Stromal cell of bone marrow (primary cell): Measurements from ENCODE around the gene FMC1.
"Not testable (repeated sequence)": the region's sequence is repeated elsewhere in the genome, so short reads cannot be mapped to it uniquely, and the experiment has no call there.

Experiments used
- DNase-seq: peaks from one replicate; pipeline ENCODE4 v3.0.0-alpha.2; 2012; ENCODE audit warnings: low read depth

The FMC1 gene

GRCh38 chr7:139341058-139341775, at the start of gene FMC1:
Gene FMC1, plus strand, starts transcription at chr7:139341337. Its CDS starts 48 bp downstream, at chr7:139341385.
- DNase-seq, result peak; percentile 88

GRCh38 chr7:139292821-139293220, 48.3 kb upstream of the FMC1 start:
- no peak for DNase-seq

GRCh38 chr7:139293534-139293933, 47.6 kb upstream of the FMC1 start:
- no peak for DNase-seq

GRCh38 chr7:139294241-139294640, 46.9 kb upstream of the FMC1 start:
- no peak for DNase-seq

GRCh38 chr7:139294951-139295575, 46.1 kb upstream of the FMC1 start:
- DNase-seq, result no peak

GRCh38 chr7:139297795-139298194, 43.3 kb upstream of the FMC1 start:
- no peak for DNase-seq

- DNase-seq, result no peak
These were observed 41.8 kb upstream of the FMC1 start for GRCh38 chr7:139299296-139299695.

- no peak for DNase-seq
These were observed 40.7 kb upstream of the FMC1 start for GRCh38 chr7:139300390-139300789.

- no peak for DNase-seq
These were observed 36.6 kb upstream of the FMC1 start for GRCh38 chr7:139304517-139304916.

- no peak for DNase-seq
These were observed 23.1 kb upstream of the FMC1 start for GRCh38 chr7:139317939-139318505.

- peak; percentile 20 for DNase-seq
These were observed 19.9 kb upstream of the FMC1 start for GRCh38 chr7:139321071-139321745.

- DNase-seq, result not testable (repeated sequence)
These were observed 16.4 kb upstream of the FMC1 start for GRCh38 chr7:139324709-139325108.

- peak; percentile 89 for DNase-seq
These were observed 12.8 kb upstream of the FMC1 start for GRCh38 chr7:139328375-139328774.

GRCh38 chr7:139329119-139329518, 12.0 kb upstream of the FMC1 start:
- DNase-seq, result no peak

GRCh38 chr7:139330333-139331030, 10.7 kb upstream of the FMC1 start:
- DNase-seq, result no peak

- no peak for DNase-seq
These were observed 8.3 kb upstream of the FMC1 start for GRCh38 chr7:139332697-139333359.

GRCh38 chr7:139333443-139333842, 7.7 kb upstream of the FMC1 start:
- DNase-seq, result not testable (repeated sequence)

GRCh38 chr7:139334399-139335150, 6.6 kb upstream of the FMC1 start:
- no peak for DNase-seq

GRCh38 chr7:139339025-139339424, 2.1 kb upstream of the FMC1 start:
- no peak for DNase-seq

GRCh38 chr7:139339698-139340036, 1.5 kb upstream of the FMC1 start:
- no peak for DNase-seq
